Amygdala (tissue), 56 donors: Measurements from ENCODE around the gene C4orf51.
A peak's percentile ranks its signal among the peaks of the same experiment; 100 is the strongest.

Source experiments
- DNase-seq, 56 donors: peaks; one replicate each; lab custom pipeline; 2025; lab: John Stamatoyannopoulos, UW

C4orf51 gene

GRCh38 chr4:145709336-145709735 is 29.4 kb downstream of the C4orf51 start:
- DNase-seq = no peak

- no peak for DNase-seq
Measured at GRCh38 chr4:145709843-145710242, 29.9 kb downstream of the C4orf51 start.

DNA sequence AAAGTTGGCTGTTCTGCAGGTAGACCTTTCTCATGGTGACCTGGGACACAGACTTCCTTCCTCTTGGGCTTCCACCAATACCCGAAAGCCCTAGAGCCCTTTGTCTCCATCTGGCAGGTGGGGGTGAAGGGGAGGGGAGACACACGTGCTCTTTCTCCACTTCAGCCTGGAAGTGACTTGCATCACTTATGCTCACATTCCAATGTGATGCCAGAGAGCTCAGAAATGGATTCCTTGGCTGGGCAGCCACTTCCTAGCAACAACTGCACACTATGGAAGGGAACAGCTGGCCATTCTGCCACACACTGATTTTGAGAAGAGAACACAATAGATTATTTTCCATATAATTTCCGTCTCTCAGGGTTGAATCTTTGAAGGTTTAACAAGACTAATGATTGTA is 36.3 kb downstream of the C4orf51 start:
- no peak for DNase-seq

- no peak for DNase-seq
Measured at GRCh38 chr4:145716661-145717200, 36.8 kb downstream of the C4orf51 start.

GRCh38 chr4:145719752-145720624 is 40.0 kb downstream of the C4orf51 start:
- DNase-seq = peak in 2 of 56 donors; percentile 1 to 6

GRCh38 chr4:145720656-145721055 is 40.7 kb downstream of the C4orf51 start:
- no peak for DNase-seq

DNA sequence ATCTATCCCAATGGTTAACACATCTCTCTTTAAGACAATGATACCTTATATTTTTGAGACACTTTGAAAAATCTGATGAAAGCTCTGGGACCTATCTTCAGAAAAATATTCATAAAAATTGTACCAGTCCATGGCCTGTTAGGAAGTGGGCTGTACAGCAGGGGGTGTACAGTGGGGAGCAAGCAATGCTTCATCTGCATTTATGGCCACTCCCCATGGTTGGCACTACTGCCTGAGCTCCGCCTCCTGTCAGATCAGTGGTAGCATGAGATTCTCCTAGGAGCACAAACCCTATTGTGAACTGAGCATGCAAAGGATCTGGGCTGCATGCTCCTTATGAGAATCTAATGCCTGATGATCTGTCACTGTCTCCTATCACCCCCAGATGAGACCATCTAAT is 42.6 kb downstream of the C4orf51 start:
- no peak for DNase-seq

- no peak for DNase-seq
Measured at GRCh38 chr4:145723336-145723735, 43.4 kb downstream of the C4orf51 start.

DNA sequence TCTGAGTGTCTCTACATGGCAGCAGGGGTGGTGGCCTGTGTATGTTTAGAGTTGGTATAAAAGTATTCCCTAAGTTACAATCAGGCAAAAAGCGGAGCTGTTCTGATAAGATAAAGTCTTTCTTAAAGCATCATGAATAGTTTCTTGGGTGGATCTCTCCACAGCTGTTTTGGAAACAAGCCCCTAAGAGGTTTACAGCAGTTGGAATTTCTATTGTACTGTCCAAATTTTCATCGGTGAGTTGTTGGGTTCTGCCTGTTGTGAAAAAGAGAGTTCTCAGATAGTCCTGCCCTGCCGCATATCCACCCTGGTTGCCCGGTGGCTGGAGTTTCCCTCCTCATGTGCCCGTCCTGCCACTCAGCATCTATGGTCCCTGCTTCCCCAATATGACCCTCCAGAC is 50.1 kb downstream of the C4orf51 start:
- DNase-seq = no peak

DNA sequence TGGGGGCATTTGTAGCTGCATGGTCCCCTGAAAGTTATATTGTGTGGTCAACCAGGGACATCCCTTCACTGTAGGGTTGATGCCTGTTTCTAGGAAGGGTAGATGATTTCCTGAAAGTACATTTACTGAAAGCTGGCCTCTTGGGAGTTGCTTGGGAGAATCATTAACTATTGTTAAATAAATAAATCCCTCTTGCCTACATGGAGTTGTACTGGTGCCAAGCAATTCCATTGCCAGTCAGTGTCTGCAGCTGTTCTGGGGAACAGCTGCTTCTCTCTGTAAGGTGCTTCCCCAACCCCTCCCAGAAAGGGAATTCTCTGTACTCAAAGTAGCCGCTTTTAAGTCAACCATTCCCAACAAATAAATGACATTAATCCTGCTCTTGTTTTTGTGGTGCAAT is 51.1 kb downstream of the C4orf51 start:
- DNase-seq = no peak

GRCh38 chr4:145732001-145732815 is 52.3 kb downstream of the C4orf51 start:
- no peak for DNase-seq

DNA sequence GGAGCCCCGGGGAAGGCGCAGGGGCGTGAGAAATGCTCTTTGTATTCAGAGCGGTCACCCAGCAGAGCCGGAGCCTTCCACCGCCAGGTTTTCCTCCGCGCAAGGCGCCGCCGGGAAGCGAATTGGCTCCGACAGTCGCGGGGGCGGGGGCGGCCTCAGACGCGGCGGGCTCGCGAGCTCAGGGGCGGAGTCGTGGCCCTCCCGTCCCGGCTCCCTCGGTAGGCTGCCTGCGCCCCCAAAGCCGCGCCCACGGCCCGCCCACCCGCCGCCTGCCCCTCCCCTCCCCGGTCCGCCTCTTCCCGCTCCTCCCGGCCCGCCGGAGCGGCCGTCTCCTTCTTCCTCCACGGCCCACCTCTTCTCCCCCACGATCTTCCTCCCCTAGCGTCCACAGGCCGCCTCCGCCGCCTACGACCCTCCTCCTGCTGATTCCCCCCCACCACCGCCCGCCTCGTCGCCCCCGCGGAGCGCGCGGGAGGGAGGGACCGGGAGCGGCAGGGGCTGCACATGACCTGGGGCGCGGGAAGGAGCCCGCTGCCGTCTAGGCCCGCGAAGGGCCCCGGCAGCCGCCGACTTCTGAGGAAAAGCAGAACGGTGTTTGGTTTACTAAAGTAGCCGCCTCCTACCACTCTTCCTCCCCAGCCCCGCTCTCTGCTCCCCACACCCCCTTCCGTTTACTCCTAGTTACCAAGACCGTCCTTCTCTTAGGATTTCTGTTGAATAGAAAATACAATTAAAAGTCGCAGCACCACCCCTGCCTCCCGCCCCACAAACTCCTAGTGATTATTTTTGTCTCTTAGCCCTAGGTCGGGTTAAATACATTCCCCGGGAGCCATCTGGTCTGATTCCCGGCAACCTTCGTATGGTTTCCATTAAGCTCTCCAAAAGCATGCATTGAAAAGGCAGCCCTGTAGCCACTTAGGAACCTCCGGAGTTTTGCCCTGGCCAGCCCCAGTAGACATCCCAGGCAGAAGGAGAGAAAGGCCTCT is 53.2 kb downstream of the C4orf51 start:
- peak; percentile 40 to 96 (median 88) for DNase-seq

- DNase-seq = no peak
Measured at GRCh38 chr4:145734031-145734430, 54.1 kb downstream of the C4orf51 start.

DNA sequence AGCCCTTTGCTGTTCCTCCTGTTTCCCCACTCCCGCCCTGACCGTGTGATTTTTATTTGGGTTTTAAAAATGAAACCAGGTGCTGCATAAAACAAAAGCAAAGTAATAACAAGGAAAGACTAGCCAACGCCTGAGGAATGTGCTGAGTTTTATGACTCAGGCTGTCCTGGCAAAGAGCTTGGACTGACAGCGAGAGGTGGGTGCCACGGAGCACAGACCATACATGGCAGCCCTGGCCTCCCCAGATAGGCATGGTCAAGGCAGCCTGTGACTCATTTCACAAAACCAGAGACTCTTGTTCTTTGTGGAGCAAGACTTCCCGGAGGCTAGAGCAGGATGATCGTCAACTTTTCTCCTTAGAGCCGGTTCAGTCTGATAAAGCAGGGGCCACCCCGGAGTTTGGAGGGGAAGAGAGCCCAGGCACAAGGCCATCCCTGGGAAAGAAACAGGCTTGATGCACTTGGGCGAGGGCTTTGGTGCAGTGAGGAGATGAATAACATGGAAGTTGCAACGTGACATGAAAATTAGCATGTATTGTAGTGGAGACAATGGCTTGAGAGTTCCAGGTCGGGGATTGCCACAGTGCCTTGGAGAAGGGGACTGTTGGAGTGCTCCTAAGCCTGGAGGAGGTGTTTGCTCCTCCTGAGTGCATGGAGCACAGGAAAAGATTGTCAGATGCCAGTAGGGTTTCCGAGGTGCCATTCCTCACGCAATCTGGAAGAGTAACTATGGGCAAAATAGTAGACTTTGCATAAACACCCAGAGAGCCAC is 54.8 kb downstream of the C4orf51 start:
- peak in 3 of 56 donors; percentile 15 to 51 (median 24) for DNase-seq

GRCh38 chr4:145735347-145735675 is 55.4 kb downstream of the C4orf51 start:
- no peak for DNase-seq

DNA sequence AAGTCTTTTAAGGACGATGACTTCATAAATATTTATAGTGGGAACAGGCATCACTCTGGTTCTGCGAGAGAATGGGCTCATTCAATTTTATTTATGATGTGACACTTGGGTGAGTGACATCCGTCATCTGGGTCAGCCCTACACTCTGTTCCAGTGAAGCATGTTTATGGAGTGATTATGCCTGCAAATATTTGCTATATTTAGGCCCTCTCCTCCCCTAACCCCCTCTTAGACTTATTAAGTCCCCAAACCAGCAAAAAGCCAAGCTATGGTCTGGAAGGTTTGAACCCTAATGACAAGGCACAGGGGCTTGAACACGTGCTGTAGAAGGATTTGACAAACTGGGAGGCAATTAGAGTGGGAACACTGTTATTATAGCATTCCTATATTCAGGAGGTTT is 55.9 kb downstream of the C4orf51 start:
- no peak for DNase-seq

GRCh38 chr4:145736241-145736831 is 56.4 kb downstream of the C4orf51 start:
- no peak for DNase-seq

DNA sequence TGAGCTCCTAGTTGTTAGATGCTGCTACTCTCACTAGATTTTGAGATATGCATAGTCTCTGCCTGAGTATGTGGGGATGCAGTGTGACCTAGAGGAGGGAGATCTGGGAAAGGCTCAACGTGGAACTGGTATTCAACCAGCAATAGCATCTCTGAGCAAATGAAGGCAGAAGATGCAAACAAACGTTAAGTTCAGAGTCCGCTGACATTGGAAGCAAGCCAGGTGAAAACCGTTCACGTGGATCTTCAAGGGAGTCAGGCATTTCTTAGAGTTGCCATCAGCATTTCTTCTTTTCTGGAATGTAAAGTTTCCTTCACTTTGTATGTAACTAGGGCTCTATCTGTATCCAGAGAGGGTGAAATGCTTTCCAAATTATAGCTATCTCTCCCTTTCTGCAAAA is 59.9 kb downstream of the C4orf51 start:
- DNase-seq = no peak

- DNase-seq = no peak
Measured at GRCh38 chr4:145740806-145741205, 60.9 kb downstream of the C4orf51 start.
